ENCODE data around the gene CSMD2.
"Not testable (repeated sequence)": the region's sequence is repeated elsewhere in the genome, so short reads cannot be mapped to it uniquely, and the experiment has no call there.

The CSMD2 gene

DNA sequence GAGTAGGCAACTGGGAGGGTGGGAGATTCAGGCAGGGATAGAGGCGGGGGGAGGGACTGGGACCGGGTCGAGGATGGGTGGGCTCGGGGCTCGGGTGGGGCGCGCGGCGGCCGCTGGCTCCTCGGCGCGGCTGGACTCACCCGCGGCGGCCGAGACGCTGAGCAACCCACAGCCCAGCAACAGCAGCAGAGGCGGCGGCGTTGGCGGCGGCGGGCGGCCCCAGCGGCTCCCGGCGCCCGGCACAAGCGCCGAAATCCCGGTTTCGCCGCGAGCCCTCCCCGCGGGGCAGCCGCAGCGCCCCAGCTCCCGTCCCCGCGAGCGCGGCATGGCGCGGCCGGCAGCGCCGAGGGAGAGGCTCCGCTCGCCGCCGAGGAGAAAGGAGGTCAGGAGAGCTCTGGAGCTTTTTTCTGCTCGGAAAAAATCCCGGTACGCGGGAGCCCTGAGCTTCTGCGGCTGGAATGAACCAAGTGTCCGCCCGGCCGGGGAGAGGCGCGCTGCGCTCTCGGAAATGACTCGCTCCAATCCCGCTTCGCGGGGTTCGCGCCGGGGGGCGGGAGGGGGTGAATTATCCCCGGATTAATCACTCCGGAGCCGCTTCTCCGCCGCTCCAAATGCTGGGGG is at the start of gene CSMD2:
TSS of gene CSMD2 (minus strand) at position 460 of the 621 bp plus-strand sequence. CDS start at position 327, 133 bp downstream.
- no peak for DNase-seq

DNA sequence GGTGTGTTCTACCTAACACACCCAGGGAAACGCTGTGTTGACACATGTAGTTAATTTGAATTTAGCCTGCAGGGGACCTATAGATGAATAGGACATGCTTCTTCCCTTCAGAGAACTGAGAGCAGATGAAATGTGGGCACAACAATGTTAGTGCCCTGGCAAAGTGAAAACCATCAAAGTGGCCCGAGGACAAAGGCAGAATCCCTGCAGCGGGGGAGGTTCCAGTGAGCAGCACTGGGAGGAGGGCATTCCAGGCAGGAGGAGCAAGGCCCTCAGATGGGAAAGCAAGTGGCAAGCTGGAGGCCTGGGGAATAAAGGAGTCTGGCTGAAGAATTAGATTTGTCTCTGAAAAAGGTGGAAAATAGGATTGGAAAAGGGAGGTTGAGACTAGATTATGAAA is 48.9 kb upstream of the CSMD2 start:
- no peak for DNase-seq

DNA sequence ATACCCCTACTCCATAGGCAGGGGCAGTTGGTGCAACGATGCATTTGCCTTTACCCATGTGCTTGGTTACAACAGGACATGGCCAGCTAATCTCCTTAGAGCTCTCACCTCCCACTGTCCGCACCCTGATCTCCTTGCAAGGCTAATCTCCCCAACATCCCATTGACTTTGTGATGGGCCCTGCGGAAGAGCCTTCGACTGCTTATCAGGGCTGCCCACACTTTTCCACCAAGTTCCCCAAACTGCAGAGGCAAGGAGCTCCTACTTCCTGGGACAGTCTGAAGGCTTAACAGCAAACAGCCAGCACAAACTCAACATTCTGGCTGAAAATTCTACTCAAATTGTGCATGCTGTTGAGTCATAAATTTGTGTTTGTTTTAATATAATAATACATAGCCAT is 47.6 kb upstream of the CSMD2 start:
- DNase-seq, result no peak

DNA sequence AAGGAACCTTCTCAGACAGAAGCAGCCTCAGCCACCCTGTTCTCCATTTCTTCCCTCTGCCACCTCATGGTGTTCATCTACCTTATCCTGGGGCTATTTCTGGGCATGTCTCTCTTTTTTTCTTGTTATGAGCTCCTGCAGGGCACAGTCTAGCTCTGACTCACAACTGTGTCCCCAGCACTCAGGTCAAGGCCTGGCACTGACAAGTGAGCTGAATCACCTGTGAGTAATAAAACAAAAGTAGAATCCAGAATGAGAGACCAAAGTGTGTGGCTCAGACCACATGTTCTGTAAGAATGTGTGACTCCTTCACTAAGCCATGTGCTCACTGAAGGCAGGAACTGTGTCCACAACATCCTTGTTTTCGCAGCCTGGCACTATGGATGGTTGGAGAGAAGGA is 34.9 kb upstream of the CSMD2 start:
- DNase-seq, result no peak

DNA sequence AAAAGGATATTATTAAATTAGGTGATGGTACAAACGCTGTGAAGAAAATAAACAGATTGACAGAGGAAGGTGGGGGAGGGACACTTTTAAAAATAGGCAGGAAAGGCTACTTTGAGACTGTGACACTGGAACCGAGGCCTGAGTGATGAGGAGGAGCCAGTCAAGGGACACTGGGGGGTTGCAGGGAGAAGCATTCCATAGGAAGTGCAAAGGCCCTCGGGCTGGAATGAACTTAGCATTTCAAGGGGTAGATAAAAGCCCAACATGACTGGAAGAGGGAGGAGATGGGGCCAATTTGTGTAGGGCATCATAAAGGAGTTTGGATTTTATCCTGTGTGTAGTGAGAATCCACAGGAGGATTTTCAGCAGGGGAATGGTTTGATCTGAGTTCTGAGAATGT is 27.6 kb upstream of the CSMD2 start:
- DNase-seq, result no peak

DNA sequence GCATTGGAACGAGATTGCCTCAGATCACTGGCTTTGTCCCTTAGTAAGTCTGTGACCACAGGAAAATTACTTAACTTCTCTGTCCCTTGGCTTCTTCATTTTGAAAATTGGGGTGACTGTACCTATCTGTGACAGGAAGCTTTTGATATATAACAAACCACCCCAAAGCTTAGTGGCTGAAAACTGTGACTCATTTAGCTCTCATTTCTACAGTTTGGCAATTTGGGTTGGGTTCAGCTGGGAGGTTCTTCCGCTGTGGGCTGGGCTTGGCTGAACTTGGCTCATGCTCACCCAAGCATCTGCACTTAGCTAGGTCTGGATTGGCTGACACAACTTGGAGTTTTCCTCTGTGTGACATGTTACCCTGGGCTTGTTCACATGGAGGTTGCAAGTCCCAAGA is 25.7 kb upstream of the CSMD2 start:
- DNase-seq, result no peak

DNA sequence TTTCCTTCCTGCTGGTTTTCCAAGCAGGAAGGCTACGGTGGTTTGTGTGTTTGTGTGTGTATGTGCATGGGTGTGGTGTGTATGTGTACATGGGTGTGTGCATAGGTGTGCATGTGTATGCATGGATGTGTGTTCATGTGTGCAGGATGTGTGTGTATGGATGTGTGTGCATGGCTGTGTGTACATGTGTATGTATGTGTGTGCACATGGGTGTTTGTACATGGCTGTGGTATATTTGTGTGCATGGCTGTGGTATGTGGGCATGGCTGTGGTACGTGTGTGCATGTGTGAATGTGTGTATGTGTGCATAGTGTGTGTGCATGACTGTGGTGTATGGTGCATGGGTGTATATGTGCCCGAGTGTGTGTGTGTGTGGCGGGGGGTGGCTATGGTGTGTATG is 24.0 kb upstream of the CSMD2 start:
- no peak for DNase-seq

DNA sequence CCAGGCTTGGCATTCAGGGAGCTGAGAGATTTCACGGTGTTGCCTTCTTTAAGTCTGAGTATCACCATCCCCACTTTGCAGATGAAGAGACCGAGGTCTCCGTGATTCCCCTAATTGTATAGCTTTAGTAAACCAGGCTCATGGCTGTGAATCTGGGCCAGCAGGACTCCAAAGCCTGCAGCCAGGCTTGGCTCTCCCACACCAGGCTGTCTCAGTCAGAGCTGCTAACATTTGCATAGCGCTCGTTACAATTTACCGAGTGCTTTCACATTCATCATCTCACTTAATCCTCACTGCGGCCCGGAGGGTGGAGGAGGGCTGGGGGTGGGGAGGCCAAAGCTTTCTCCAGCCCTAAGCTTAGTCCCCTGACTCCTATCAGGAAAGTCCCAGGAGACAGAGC is 23.4 kb upstream of the CSMD2 start:
- DNase-seq, result no peak

DNA sequence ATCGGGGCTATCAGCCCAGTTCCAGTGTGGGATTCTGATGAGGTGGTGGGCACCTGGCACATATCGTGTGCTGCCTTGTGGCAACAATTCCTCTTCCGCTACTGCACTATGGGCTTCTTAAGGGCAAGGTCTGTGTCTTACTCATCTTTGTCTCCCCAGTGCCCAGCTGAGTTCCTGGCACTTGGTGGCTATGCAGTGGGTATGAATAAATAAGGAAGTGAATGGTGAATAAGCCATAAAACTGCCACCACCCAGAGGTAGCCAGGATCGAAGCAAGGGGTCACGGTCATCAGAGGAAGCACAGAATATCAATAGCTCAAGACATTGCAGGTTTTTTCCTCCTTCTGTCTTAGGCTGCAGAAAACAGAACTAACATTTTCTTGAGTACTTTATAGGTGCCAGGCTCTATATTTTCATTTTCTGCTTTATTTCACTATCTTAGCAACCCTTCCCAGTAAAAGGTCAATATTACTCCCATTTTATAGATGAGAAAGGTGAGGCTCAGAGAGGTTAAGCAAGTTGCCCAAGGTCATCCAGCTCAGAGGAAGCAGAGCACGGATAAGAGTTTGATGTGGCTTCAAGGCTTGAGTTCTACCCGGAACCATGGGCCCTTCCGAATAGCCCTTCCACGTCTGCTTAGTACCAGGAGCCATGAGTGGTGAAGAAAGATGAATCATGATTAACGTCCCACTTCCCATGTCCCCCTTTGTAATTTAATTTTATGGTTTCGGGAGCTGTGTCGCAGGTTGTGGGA is 21.9 kb upstream of the CSMD2 start:
- no peak for DNase-seq

DNA sequence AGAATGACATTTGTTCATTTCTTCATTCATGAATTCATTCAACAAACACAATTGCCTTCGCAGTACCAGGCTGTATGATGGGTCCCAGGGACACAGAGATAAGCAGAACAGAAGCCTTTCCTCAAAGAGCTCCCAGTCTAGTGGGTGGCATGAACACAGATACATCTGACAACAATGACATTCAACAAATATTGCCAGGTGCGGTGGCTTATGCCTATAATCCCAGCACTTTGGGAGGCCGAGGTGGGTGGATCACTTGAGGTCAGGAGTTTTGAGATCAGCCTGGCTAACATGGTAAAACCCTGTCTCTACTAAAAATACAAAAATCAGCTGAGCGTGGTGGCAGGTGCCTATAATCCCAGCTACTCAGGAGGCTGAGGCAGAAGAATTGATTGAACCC is 18.4 kb upstream of the CSMD2 start:
- DNase-seq, result not testable (repeated sequence)

DNA sequence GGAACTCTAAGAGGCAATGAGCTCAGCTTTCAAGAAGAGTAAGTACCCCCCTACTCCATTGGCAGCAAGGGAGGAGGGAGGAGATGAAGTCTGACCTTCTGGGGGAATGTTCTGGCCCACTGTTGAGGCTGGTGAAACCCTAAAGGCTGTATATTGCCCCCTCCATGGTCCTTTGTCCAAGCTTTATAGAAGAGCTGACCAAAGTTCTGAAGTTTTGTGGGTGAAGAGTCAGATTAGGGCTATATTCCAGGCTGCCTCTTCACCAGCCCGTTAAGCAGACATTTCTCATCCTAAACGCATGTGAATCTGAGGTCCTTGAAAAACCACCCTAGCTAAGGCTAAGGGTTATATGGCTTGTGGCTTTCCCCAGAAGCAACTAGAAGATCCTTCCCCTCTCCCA is 13.0 kb upstream of the CSMD2 start:
- no peak for DNase-seq

DNA sequence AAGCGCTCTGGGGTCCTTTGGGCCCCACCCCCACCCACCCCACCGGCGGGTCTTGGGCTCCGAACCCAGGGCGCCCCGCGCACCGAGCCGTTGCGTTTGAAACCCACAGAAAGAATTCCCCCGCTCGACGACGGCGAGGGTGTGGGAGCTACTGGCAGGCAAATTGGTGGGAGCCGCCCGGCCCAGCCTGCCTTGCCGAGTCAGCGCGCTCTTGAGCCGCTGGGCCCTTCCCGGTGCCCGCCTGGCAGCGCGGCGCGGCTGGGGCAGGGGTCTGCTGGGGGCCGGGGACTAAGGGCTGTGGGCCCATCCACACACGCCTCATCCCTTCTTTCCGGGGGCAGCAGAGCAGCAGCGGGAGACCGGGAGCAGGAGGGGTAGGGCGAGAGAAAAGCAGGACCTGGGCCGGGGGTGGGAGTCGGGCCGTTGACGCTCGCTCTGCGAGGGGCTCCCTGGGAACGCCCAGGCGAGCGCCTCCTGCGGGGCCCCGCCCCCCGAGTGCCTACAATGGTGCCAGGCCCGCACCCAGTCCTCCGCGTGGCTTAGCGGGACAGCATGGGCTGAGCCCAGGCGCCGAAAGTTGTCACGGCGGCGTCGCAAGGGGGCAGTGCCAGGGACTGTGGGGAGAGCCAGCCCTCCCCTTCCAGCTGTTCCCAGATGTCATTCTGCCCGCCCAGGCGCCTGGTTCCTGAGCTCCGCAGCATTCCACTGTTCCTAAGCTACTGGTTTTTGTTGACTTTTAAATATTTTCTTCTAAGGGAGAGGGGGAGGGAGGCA is 12.0 kb upstream of the CSMD2 start, which contains the start of gene C1orf94:
TSS of gene C1orf94 (plus strand) at position 78 of the 774 bp plus-strand sequence. CDS start 883 bp downstream, outside the sequence.
- no peak for DNase-seq

DNA sequence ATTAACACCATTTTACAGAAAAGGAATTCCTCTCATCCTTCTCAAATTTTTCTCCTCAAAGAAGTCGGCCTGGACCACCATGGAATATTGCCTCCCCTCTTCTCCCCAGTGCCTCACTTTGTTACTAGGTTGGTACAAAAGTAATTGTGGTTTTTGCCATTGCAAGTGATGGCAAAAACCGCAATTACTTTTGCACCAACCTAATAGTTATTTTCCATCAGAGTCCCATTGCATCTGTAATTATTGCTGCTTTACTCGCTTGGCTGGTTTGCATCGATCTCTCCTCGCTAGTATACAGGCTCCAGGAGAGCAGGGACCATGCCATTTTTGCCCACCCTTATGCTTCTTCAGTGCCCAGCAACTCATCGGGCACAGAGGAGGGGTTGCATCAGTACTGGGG is 10.7 kb upstream of the CSMD2 start:
- DNase-seq, result no peak

DNA sequence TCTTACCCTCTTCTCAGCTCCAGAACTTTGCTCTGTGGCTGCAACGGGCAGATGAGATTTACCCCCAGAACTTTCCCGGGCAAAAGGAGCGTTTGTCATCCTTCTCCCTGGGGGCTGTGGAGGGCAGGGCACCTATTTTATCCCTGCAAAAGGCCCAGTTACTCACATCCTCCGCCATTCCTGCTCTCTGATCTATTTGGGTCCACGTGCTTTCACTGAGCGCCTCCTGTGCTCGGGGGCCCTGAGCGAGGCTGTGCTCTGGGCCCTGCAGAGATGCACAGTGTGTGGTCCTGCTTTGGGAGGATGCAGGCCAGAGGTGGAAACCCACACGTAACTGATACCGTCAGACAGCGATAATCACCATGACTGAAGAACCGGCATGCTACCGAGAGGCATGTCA is 2.4 kb upstream of the CSMD2 start:
- DNase-seq, result no peak

DNA sequence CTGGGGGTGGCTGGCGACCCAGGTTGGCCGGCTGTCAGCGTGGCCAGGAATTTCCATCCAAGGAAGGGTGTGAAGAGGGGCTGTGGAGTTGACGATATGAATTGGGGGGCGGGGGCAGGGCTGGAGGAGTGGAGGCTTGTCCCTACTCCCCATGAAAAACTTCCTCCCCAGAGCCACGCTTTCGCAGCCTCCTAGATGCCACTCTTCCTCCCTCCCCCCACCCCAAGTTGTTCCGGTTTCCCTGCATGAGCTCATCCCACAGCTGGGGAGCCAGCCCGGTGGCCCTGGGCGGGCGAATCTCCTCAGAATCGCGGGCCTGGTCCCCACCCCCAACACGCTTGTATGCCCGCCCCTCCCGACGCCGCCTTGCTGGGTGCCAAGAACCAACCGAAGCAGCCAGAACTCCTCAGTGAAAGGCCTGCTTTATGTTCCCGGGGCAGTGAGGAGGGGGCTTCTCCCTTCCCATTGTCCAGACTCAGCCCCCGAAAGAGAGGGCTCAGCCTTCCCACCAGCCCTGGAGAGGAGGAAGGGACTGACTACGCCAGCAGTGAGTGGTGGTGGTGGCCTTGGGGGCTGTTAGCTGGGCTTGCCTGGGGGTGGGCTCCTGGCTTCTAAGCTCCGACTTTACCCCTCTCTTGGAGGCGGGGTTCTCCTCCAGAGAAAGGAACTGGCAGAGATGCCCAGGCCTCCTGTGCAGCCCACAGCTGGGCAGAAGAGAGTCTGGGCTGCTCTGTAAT is 1.8 kb upstream of the CSMD2 start:
- no peak for DNase-seq

DNA sequence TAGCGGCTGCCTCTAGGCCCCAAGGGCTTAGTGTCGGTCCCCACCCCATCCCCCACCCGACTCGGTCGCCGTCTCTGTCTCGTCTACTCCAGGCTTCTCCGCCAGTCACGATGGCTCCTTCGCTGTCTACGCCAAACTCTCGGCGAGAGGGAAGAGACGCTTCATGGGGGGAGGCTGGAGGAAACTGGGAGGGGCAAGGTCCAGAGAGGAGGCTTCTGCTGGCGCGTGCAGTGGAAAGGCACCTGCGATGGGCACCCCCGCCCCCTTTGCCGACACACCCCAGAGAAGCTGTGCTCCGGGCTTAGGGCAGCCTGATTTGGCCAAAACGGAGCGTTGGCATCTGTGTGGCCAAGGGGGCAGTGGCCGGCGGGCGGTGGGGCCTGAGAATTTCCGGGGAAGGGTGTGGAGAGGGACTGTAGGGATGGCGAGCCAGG is 1.2 kb upstream of the CSMD2 start:
- no peak for DNase-seq

DNA sequence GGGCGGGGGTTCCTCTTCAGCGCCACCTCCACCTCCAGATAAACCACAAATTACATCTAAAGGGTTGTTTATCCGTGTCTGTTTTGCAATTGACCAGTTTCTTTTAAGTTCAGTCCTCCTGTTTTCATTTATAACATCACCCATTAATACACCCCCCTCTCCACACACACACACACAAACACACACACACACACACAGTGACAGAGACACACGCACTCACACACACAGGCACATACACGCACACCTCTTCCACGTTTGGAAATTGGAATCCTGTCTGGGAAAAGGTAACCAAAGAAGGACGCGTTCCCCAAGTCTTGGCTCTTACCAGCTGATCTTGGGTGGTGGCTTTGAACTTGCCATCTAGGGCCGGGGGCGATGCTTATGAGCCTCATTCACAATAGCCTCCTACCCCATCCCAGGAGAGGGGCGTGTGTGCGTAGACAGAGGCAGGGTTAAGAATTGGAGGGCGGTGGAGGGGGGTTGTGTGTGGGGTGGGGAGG is 442 bp upstream of the CSMD2 start:
- no peak for DNase-seq

DNA sequence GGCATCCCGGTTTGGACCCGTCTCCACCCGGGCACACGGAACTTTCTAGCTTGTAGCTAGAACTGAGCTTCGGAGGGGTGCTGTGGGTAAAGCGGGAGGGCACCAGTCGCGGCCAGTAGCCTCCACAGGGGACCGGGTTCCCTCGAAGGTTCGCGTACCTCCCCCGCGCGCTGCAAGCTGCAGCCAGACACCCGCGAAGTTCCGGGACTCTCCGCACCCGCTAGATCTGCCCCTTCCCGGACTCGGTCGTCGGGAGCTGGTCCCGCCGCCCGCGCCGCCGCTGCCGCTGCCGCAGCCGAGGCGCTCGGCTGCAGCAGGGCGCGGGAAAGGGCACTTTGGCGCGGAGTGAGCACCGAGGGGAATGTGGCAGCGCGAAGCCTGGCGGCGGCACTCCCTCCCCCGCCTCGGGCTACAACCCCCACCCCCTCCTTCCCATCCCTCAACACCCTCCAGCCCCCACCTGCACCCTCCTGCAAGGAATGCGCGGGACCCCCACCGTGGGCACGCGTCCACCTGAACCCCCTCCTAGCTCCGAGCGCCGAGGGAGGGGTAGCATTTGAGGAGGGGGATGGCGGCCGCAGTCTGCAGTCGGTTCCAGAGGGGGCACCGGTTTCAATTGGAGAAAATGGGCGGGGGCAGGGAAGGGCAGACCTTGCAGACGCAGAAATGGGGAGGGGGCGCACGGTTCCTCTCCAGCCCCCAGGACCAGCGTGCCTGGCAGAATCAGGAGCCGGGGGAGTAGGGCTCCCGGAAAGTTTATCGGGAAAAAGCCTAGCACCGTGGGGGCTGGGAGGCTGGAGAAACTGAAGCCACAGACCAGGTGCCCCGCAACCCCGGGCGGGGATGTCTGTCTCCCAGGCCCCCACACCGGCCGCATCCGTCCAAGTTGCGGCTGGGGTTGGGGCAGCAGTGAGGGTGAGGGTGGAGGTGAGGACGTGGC is 968 bp downstream of the CSMD2 start:
- no peak for DNase-seq

DNA sequence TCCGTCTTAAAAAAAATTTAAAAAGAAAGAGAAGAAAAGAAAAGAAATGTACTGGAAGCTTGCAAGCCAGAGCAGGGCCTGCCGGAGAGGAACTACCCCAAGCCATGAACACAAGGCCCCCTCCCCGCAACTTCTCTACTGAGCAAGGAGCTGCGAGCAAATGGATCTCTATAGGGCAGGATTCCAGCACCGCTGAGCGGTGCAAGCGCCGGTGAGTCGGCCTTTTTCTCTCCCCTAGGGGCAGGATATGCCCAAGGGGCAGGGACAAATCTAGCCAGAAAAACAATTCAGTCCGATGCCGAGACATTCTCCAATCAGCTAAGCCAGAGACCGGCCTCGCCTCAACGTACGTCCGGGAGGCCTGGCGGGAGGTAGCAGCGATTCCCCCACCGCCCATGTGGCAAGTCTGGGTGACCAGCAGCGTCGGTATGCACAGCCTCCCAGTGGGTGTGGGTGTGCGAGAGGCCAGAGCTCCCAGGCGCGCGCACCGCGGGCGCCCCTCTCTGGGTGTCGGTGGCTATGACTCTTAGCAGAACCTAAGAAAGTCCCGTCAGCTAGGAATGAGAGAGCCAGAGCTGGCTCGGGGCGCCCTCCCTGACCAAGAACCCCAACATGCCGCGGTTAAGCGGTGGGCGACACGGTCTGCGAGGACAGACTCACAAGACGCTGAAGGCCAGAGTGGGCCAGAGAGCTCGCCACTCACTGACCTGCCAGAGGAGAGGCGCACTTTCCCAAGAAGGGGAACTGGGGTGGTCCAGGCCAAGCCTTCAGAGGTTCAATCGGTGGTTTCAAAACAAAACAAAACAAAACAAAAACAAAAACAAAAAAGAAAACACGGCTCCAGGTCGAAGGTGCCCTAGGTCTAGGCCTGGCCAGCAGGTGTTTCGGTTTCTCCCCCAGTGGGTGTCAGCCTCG is 1.9 kb downstream of the CSMD2 start:
- DNase-seq, result no peak

DNA sequence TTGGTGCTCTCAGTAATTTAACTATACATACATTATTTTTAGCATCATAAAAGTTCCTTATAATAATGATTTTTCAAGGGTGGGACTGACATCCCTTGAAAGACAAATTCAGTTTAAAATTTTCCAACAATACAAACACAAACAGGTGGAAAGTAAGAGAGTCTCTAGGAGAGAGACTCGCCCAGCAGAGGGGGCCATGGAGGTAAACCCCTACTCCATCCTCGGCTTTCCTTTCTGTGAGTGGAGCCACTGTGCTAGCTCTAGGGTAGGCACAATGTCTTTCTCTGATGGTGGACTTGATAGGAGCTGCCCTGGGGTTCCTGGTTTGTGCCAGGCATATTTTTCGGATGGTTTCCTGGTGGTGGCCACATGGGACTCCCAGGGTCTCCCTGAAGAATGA is 8.3 kb downstream of the CSMD2 start:
- no peak for DNase-seq

DNA sequence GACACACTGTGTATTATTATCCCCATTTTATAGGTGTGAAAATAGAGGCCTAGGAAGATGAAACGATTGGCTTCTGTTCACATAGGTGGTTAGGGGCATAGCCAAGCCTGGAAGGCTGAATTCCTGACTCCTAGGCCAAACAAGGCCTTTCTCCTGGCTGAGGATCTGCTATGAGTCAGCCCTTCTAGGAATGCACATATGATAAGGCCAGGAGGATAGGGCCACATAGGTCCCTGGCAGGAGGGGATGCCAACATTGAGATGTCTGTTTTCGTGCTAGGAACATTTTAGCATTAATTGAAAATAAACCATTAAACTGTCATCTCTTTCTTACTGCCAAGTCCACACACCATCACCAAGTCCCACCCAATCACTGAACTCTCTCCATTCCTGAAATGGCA is 9.2 kb downstream of the CSMD2 start:
- no peak for DNase-seq

All from NCI-H187 treated with DMSO at 0.1 percent for 48 hours (cell line).